Uterus (tissue), 2 donors: Measurements from ENCODE around the gene PIGO.

ENCODE experiments used
- POLR2A ChIP-seq, 2 donors: fragments of 450-650 bp; IDR thresholded peaks; one replicate each; pipeline ENCODE4 v1.6.1; 2016; ENCODE audit warnings: antibody characterized with exemption in 2 of 2, mild to moderate bottlenecking in 1 of 2, moderate library complexity in 1 of 2
- TF ChIP-seq, protein P1 (sequence below), 4 experiments: fragments of 200-600 bp in 2 of 4; fragments of 450-650 bp in 2 of 4; sonication (generic) in 2 of 4; IDR thresholded peaks; one replicate each; pipeline ENCODE4 v1.5.1; 2016 to 2019; ENCODE audit warnings: antibody characterized with exemption in 4 of 4, mild to moderate bottlenecking in 2 of 4, moderate library complexity in 1 of 4

DNA sequence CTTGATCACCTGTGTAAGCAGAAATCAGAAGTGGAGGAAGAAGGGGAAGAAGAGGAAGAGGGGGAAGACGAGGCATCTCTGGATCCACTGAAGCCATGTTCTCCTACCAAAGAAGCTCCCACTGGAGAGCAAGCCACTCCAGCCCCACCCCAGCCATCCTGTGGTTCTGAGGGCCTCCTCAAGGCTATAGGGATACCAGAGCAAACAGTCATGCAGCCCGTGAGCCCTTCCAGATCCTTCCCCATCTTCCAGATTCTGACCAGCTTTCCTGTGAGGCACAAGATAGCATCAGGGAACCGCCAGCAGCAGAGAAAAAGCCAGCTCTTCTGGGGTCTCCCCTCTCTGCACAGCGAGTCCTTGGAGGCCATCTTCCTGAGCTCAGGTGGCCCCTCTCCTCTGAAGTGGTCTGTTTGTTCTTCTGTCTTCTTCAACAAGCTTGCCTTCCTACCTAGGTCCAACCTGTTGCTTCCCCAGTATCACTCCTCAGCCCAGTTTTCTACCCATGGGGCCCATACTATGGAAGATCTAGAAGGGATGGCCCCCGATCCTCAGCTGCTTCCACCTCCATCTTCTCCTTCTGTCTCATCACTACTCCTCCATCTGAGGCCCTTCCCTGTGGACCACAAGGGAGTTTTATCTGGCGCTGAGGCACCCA, 53.4 kb downstream of the PIGO start:
- TF ChIP-seq, protein P1, sequence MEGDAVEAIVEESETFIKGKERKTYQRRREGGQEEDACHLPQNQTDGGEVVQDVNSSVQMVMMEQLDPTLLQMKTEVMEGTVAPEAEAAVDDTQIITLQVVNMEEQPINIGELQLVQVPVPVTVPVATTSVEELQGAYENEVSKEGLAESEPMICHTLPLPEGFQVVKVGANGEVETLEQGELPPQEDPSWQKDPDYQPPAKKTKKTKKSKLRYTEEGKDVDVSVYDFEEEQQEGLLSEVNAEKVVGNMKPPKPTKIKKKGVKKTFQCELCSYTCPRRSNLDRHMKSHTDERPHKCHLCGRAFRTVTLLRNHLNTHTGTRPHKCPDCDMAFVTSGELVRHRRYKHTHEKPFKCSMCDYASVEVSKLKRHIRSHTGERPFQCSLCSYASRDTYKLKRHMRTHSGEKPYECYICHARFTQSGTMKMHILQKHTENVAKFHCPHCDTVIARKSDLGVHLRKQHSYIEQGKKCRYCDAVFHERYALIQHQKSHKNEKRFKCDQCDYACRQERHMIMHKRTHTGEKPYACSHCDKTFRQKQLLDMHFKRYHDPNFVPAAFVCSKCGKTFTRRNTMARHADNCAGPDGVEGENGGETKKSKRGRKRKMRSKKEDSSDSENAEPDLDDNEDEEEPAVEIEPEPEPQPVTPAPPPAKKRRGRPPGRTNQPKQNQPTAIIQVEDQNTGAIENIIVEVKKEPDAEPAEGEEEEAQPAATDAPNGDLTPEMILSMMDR (IDR thresholded peaks at IDR 0.05) = no peak
- no peak for TF ChIP-seq POLR2A (IDR thresholded peaks at IDR 0.05)
